HG02852 (cell line): ENCODE measurements around the gene KCNK3.
"Not testable (repeated sequence)": the region's sequence is repeated elsewhere in the genome, so short reads cannot be mapped to it uniquely, and the experiment has no call there.

Experiments used
- ATAC-seq: cut with Tn5 transposase; IDR thresholded peaks from one replicate; pipeline ENCODE4 v1.9.1; 2021; ENCODE audit warnings: mild to moderate bottlenecking, moderate library complexity; ENCODE audit not compliant: unreplicated experiment

The KCNK3 gene

DNA sequence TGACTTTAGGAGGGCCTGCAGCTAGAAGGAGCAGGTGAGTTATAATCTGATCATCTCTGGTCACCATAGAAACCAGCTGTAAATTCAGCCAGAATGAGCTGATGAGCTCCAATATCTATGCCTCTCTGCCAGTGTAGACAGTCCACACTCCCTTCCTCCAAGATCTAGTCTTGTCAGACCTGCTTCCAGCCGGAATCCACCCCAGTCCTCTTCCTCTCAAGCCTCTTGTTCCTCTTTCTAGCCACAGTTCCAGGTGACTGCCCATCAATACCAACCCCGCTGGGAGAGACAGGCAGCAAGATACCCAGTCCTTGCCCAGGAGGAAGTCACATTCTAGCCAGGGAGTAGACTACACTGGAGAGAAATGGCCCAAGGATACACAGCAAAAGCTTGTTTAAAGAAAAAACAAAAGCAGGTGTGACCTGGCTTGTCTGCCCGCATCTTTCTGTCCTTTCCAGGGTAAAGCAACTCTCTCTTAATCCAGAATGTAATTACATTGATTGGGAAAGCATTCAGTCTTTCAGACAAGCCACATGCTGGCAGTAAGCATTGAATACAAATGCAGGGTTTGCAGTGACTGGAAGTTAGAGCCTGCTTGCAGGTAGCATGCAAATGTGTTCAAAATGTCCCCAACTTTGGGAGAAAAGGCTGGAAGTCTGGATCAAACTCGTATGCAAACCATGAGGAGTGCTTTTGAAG lies 62.6 kb downstream of the KCNK3 start:
- ATAC-seq = no peak

GRCh38 chr2:26756337-26756736 lies 63.8 kb downstream of the KCNK3 start:
- ATAC-seq = no peak

GRCh38 chr2:26757873-26758789 lies 65.6 kb downstream of the KCNK3 start:
- ATAC-seq = no peak

DNA sequence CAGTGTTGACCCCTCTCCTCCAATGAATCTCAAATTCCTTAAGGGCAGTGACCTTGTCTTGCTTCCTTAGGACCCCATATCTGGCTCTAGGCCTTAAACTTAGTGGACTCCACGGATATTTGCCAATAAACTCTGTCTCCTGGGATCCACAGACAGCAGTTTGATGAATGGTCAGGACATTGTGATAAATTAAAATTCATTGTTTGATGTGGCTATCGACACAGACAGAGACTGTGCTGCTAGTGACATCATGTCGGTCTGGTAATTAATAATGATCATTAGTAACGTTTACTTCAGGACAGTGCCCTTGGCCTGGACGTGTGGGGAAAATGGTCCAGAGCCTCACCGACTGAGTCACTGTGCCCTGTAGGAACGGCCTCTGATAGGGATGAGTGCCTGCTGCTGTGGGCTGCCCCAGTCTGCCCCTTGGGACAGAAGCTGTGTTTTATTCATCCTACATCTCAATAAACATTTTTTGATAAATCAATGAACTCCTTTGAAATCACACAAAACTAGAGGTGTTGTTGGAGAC lies 66.3 kb downstream of the KCNK3 start:
- no peak for ATAC-seq

DNA sequence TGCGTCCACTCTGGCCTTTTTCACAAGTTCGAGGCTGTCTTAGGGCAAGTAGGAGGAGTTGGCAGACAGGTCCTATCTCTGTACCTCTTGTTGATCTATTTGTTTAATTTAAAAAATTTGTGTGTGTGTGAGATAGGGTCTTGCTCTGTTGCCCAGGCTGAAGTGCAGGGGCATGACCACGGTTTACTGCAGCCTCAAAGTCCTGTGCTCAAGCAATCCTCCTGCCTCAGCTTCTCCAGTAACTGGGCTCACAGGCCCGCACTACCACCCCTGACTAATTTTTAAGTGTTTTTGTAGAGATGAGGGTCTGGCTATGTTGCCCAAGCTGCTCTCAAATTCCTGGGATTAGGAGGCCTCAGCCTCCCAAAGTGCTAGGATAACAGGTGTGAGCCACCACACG lies 67.3 kb downstream of the KCNK3 start:
- no peak for ATAC-seq

- not testable (repeated sequence) for ATAC-seq
These were observed 68.5 kb downstream of the KCNK3 start for GRCh38 chr2:26760991-26761390.

GRCh38 chr2:26763019-26763418 lies 70.5 kb downstream of the KCNK3 start:
- no peak for ATAC-seq

GRCh38 chr2:26764078-26764887 lies 71.8 kb downstream of the KCNK3 start, which contains the start of gene SLC35F6:
Gene SLC35F6 (plus strand): TSS chr2:26764284. CDS start chr2:26764350, 66 bp downstream.
- peak; percentile 91 for ATAC-seq

GRCh38 chr2:26764906-26765305 lies 72.4 kb downstream of the KCNK3 start:
- no peak for ATAC-seq

- ATAC-seq = no peak
These were observed 73.1 kb downstream of the KCNK3 start for GRCh38 chr2:26765475-26766200.

GRCh38 chr2:26767129-26767528 lies 74.6 kb downstream of the KCNK3 start:
- no peak for ATAC-seq

GRCh38 chr2:26767894-26768487 lies 75.5 kb downstream of the KCNK3 start:
- ATAC-seq = no peak

GRCh38 chr2:26768759-26769088 lies 76.2 kb downstream of the KCNK3 start:
- no peak for ATAC-seq

- no peak for ATAC-seq
These were observed 76.7 kb downstream of the KCNK3 start for GRCh38 chr2:26769089-26769761.

GRCh38 chr2:26770986-26771586 lies 78.6 kb downstream of the KCNK3 start:
- no peak for ATAC-seq

GRCh38 chr2:26772064-26773001 lies 79.8 kb downstream of the KCNK3 start:
- ATAC-seq = no peak

DNA sequence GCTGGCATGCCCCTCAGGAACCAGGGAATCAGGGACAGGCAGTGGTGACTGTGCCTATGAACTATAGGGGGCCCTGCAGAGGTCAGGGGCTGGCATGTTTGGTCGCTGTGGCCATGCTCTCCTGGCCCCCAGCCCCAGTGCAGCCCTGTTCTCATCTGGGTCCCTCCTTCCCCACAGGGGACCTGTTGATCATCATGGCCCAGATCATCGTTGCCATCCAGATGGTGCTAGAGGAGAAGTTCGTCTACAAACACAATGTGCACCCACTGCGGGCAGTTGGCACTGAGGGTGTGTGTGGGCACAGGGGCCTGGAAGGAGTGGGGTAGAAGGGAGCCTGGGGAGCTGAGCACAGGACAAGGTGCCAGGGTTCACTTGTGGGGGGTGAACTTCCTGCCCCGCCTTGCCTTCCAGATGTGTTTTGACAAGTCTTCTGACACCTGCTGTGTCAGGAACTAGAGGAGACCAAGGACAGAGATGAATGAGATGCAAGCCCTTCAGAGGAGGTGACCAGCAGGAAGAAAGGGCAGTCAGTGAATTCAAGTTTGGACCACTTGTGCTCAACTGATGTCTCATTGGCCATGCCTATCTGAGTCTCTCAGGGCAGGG lies 83.8 kb downstream of the KCNK3 start:
- ATAC-seq = no peak

DNA sequence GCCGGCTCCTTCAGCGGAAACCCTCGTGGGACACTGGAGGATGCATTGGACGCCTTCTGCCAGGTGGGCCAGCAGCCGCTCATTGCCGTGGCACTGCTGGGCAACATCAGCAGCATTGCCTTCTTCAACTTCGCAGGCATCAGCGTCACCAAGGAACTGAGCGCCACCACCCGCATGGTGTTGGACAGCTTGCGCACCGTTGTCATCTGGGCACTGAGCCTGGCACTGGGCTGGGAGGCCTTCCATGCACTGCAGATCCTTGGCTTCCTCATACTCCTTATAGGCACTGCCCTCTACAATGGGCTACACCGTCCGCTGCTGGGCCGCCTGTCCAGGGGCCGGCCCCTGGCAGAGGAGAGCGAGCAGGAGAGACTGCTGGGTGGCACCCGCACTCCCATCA lies 85.6 kb downstream of the KCNK3 start:
- ATAC-seq = no peak
